Measurements from ENCODE around the gene GDPD4. TPM values are rescaled to one million over a fixed set of nuclear protein-coding genes. Genes with fewer than 3 reads are reported as not detected.

GDPD4 gene
- total and polyA plus RNA-seq, 2 of the 4 experiments (the other 2 are of a cell fraction): not detected

DNA sequence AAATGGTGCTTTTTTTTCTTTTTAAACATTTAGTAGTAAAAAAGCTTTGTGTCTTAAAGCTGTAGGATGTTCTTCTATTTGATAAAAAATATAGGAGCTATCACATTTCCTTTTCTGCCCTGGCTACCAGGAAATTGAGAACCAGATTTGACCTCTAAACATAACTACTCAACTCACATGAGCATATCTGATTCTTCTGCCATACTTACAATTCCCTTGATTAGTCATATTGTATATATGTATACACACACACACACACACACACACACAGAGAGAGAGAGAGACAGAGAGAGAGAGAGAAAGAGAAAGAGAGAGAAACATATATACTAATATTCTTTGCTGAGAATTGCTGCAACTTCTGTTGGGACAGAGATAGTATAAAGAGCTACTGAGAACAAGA lies 23.0 kb upstream of the GDPD4 start:
- Histone ChIP-seq H2BK5ac (ENCODE audit: low read depth, low read length, poor library complexity, severe bottlenecking) (no peak overlapping the region), H3K23ac (ENCODE audit: low read depth, low read length) (no peak overlapping the region), H3K4me1 (ENCODE audit: control insufficient read depth, insufficient read depth, low read length) (peaks cover 3% of the 10 kb centered on the region), H3K9me3 (ENCODE audit: control insufficient read depth, insufficient read depth, low read length) (no peaks in the 10 kb centered on the region), H2BK20ac (ENCODE audit: low read depth, low read length) (no peak overlapping the region), H3K4me2 (ENCODE audit: low read depth, low read length) (no peak overlapping the region), H4K5ac (ENCODE audit: low read depth, low read length) (no peak overlapping the region), H3K14ac (replicated peaks; ENCODE audit: low read depth, low read length) (no peak overlapping the region), H4K91ac (ENCODE audit: insufficient read depth, low read depth, low read length) (no peak overlapping the region), H4K20me1 (ENCODE audit: insufficient read depth, low read length) (peaks cover 4% of the 10 kb centered on the region; the same call in 1 of the 2 replicates), H3K9ac (ENCODE audit: low read depth, low read length) (no peak overlapping the region), H3K18ac (ENCODE audit: low read depth, low read length) (peak overlapping the region; percentile 20; the same call in 1 of the 2 replicates), H3K79me1 (ENCODE audit: low read depth in 1 of 2, low read length in 2 of 2) (no peaks in the 10 kb centered on the region; a peak in 1 of 4 replicates), H2AK9ac (replicated peaks; ENCODE audit: low read depth, low read length, poor library complexity) (no peak overlapping the region), H2BK120ac (ENCODE audit: low read depth, low read length) (no peak overlapping the region), H3K4me3 (ENCODE audit: insufficient read depth, low read depth, low read length) (no peak overlapping the region), H2AK5ac (ENCODE audit: low read depth, low read length) (no peak overlapping the region), H3K9me1 (ENCODE audit: insufficient read depth, low read length) (peaks cover 12% of the 10 kb centered on the region), H3K56ac (ENCODE audit: extremely low read depth, insufficient read depth, low read length) (no peak overlapping the region), H4K8ac (ENCODE audit: low read depth in 2 of 2, low read length in 2 of 2) (no peak overlapping the region), H3K27ac (ENCODE audit: insufficient read depth, low read length) (no peak overlapping the region), H2BK15ac (ENCODE audit: low read depth, low read length) (no peak overlapping the region), H3K27me3 (ENCODE audit: control insufficient read depth, insufficient read depth, low read length) (no peaks in the 10 kb centered on the region), H3K36me3 (ENCODE audit: control insufficient read depth, insufficient read depth, low read length) (no peaks in the 10 kb centered on the region), H3K4ac (ENCODE audit: low read depth, low read length) (no peak overlapping the region), H2AFZ (replicated peaks; ENCODE audit: low read length, poor library complexity) (no peak overlapping the region)
- CTCF ChIA-PET: interaction anchor here (0.6 kb wide), 1 partner anchor 19 kb away, joined by 4 read pairs; no protein-coding TSS in a partner anchor
- DNase-seq: peak; percentile 76
- dilution Hi-C loops (cut with HindIII; ENCODE audit: low sequenced_read_pairs, unreplicated experiment): no loop called here
- intact Hi-C loops (cut with micrococcal nuclease): no loop called here
- POLR2A ChIA-PET (ENCODE audit: unreplicated experiment): no interaction called here
- BruUV-seq (replicated peaks): no TSS peak
- in situ Hi-C loops (cut with MboI; ENCODE audit: low sequenced_read_pairs): no loop called here
- ATAC-seq (ENCODE audit: low read depth): peak; percentile 81
- TF ChIP-seq POLR2A (IDR thresholded peaks at IDR 0.05; ENCODE audit: low read depth, low read length) (no peak), BHLHE40 (IDR thresholded peaks at IDR 0.05; ENCODE audit: low read depth, low read length) (peak; percentile 43), FOS (IDR thresholded peaks at IDR 0.05; ENCODE audit: low read depth, low read length) (peak; percentile 27; the same call in 1 of the 2 replicates)
